Dendritic cell treated with granulocyte-macrophage colony-stimulating factor and Interleukin-4, amounts not matched to agents 40 ng/mL and 50 ng/mL, for 4 days (primary cell): Measurements from ENCODE around the gene TYW5.

ENCODE experiments used
- H3K27ac Mint-ChIP-seq: one replicate; pipeline ENCODE4 v1.8.0; 2022; ENCODE audit warnings: mild to moderate bottlenecking, mixed read lengths
- H3K27me3 Mint-ChIP-seq: one replicate; pipeline ENCODE4 v1.8.0; 2022; ENCODE audit warnings: mild to moderate bottlenecking, mixed read lengths
- H3K36me3 Mint-ChIP-seq: one replicate; pipeline ENCODE4 v1.8.0; 2022; ENCODE audit warnings: low read depth, mixed read lengths
- H3K4me1 Mint-ChIP-seq: one replicate; pipeline ENCODE4 v1.8.0; 2022; ENCODE audit warnings: low read depth, mixed read lengths
- H3K4me3 Mint-ChIP-seq: one replicate; pipeline ENCODE4 v1.8.0; 2022; ENCODE audit warnings: mild to moderate bottlenecking, moderate library complexity, mixed read lengths
- H3K9me3 Mint-ChIP-seq: one replicate; pipeline ENCODE4 v1.8.0; 2022; ENCODE audit warnings: mixed read lengths
- intact Hi-C: fragments of 100-400 bp; cut with micrococcal nuclease; formaldehyde crosslinking; loops from one replicate; pipeline ENCODE4 v1.15.0; 2022

The TYW5 gene

GRCh38 chr2:199895406-199895805, 59.9 kb downstream of the TYW5 start:
- Mint-ChIP-seq H3K27me3 (no peaks in the 10 kb centered on the region), H3K4me3 (no peak overlapping the region), H3K27ac (no peak overlapping the region), H3K9me3 (no peaks in the 10 kb centered on the region), H3K4me1 (no peaks in the 10 kb centered on the region), H3K36me3 (no peaks in the 10 kb centered on the region)
- intact Hi-C loops: no loop called here

- Mint-ChIP-seq H3K36me3 (no peaks in the 10 kb centered on the region), H3K9me3 (peaks cover 7% of the 10 kb centered on the region), H3K4me1 (no peaks in the 10 kb centered on the region), H3K4me3 (no peak overlapping the region), H3K27ac (no peak overlapping the region), H3K27me3 (no peaks in the 10 kb centered on the region)
- intact Hi-C loops: no loop called here
Observed at GRCh38 chr2:199883474-199884212, 71.6 kb downstream of the TYW5 start.

DNA sequence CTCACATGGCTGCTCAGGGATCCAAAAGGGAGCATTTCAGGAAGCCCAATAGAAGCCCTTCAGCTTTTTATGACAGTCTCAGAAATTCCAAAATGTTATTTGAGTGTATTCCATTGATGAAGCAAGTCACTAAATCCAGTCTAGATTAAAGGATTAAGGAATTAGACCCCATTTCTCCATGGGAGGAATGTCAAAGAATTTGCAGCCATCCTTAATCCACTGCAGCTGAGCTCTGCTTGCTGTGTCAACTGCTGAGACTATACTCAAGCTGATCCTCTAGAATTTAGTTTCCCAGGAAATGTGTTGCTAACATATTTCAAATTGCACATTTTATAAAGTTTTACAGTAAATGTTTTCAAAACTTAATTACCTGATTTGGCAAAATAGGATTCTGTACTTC, 72.6 kb downstream of the TYW5 start:
- no peaks in the 10 kb centered on the region for H3K27me3 Mint-ChIP-seq
- H3K36me3 Mint-ChIP-seq: no peaks in the 10 kb centered on the region
- peaks cover 7% of the 10 kb centered on the region for H3K9me3 Mint-ChIP-seq
- H3K4me1 Mint-ChIP-seq: no peaks in the 10 kb centered on the region
- intact Hi-C loops: no loop called here
- H3K4me3 Mint-ChIP-seq: no peak overlapping the region
- H3K27ac Mint-ChIP-seq: no peak overlapping the region
